HepG2 (cell line): ENCODE results near the gene SETD1B. TPM values are rescaled to one million over a fixed set of nuclear protein-coding genes. Genes with fewer than 3 reads are reported as not detected.
A peak's percentile ranks its signal among the peaks of the same experiment; 100 is the strongest.

Experiments used
- AFF4 ChIP-seq: sonication (generic); formaldehyde crosslinking; IDR thresholded peaks from 2 replicates; pipeline ENCODE4 v1.4.0; 2020; ENCODE audit warnings: missing genetic modification reagents
- ARHGAP35 ChIP-seq: sonication (generic); formaldehyde crosslinking; IDR thresholded peaks from 2 replicates; pipeline ENCODE4 v1.9.0; 2022; ENCODE audit warnings: mild to moderate bottlenecking, inconsistent platforms, moderate library complexity, missing genetic modification reagents, borderline replicate concordance
- DPF2 ChIP-seq: sonication (generic); formaldehyde crosslinking; IDR thresholded peaks from 2 replicates; pipeline ENCODE4 v1.4.0; 2020; ENCODE audit warnings: mild to moderate bottlenecking, low read depth, missing genetic modification reagents, borderline replicate concordance
- E2F5 ChIP-seq: sonication (generic); formaldehyde crosslinking; conservative IDR thresholded peaks from 2 replicates; pipeline ENCODE4 v1.4.0; 2020; ENCODE audit warnings: missing genetic modification reagents
- FOXC1 ChIP-seq: sonication (generic); formaldehyde crosslinking; IDR thresholded peaks from 2 replicates; pipeline ENCODE4 v1.8.0; 2022; ENCODE audit warnings: mild to moderate bottlenecking, missing genetic modification reagents, borderline replicate concordance
- HNF1B ChIP-seq: sonication (generic); formaldehyde crosslinking; IDR thresholded peaks from 2 replicates; pipeline ENCODE4 v1.5.1; 2020; ENCODE audit warnings: mild to moderate bottlenecking, moderate library complexity, missing genetic modification reagents
- MBNL3 ChIP-seq: fragments of 250-450 bp; sonication (Bioruptor Pico); conservative IDR thresholded peaks from 2 replicates; pipeline ENCODE4 v1.8.0; 2022; ENCODE audit warnings: mild to moderate bottlenecking, inconsistent platforms
- MLX ChIP-seq: IDR thresholded peaks from 2 replicates; pipeline ENCODE4 v1.6.1; 2016
- MTF1 ChIP-seq: sonication (generic); formaldehyde crosslinking; IDR thresholded peaks from 2 replicates; pipeline ENCODE4 v1.5.0; 2020; ENCODE audit warnings: missing genetic modification reagents
- MXD1 ChIP-seq: sonication (generic); formaldehyde crosslinking; IDR thresholded peaks from 2 replicates; pipeline ENCODE4 v1.4.0; 2020; ENCODE audit warnings: mild to moderate bottlenecking, missing genetic modification reagents
- PATZ1 ChIP-seq: sonication (generic); formaldehyde crosslinking; IDR thresholded peaks from 2 replicates; pipeline ENCODE4 v1.4.0; 2020; ENCODE audit warnings: missing genetic modification reagents
- PTBP1 ChIP-seq: fragments of 200-400 bp; formaldehyde crosslinking; IDR thresholded peaks from 2 replicates; pipeline ENCODE4 v1.6.1; 2018; ENCODE audit warnings: low read length, low read depth; ENCODE audit not compliant: poor library complexity, severe bottlenecking
- SAP130 ChIP-seq: IDR thresholded peaks from 2 replicates; pipeline ENCODE4 v1.6.1; 2016; ENCODE audit warnings: low read depth
- SNAPC5 ChIP-seq: sonication (generic); formaldehyde crosslinking; IDR thresholded peaks from 2 replicates; pipeline ENCODE4 v1.8.1; 2023; ENCODE audit warnings: mild to moderate bottlenecking, missing genetic modification reagents, borderline replicate concordance
- ZBTB2 ChIP-seq: sonication (generic); formaldehyde crosslinking; IDR thresholded peaks from 2 replicates; pipeline ENCODE4 v1.8.0; 2022; ENCODE audit warnings: low read depth, missing genetic modification reagents
- ZNF746 ChIP-seq: sonication (generic); formaldehyde crosslinking; IDR thresholded peaks from 2 replicates; pipeline ENCODE4 v1.8.0; 2022; ENCODE audit warnings: mild to moderate bottlenecking, missing genetic modification reagents
- polyA plus RNA-seq, 8 experiments: library from polyadenylated mRNA; depleted of rRNA in 3 of 8; stranded (reverse) in 7 of 8; unstranded in 1 of 8; fragments of >200 nt; fragmentation: Illumina TruSeq in 4 of 8; extraction: Trizol in 4 of 8; gene quantifications; 2 replicates each; pipeline versions ENCODE4 v1.2.1 to v1.2.3, GENCODE V29; 2011 to 2016; ENCODE audit warnings: low read depth in 4 of 8, missing spikeins in 1 of 8, mixed read lengths in 1 of 8; ENCODE audit not compliant: insufficient read depth in 1 of 8
- total RNA-seq, 5 experiments: library from RNA; depleted of rRNA; stranded (reverse); fragments of >200 nt; fragmentation: Illumina TruSeq; extraction: Trizol; gene quantifications; 2 replicates each; pipeline ENCODE4 v1.2.3, GENCODE V29; 2016; ENCODE audit warnings: low read depth in 1 of 5

Gene SETD1B
- total and polyA plus RNA-seq, 2 of the 13 experiments (the other 11 are each of a cell fraction or from before 2014, with no cell fraction given): 1.1 to 1.4 TPM

- TF ChIP-seq SNAPC5 (CRISPR knock-in tag): no peak
- TF ChIP-seq MXD1: no peak
- TF ChIP-seq MLX: no peak
- TF ChIP-seq HNF1B: peak; percentile 47
- peak; percentile 63 for TF ChIP-seq SAP130 (CRISPR knock-in tag)
- 0 out of 2 replicates have a peak, but pooled peaks have one; percentile 8 for TF ChIP-seq E2F5
- TF ChIP-seq PTBP1: no peak
- TF ChIP-seq ZBTB2 (CRISPR knock-in tag): no peak
- TF ChIP-seq AFF4 (CRISPR knock-in tag): no peak; the same call in 1 of the 2 replicates
- no peak for TF ChIP-seq ARHGAP35 (CRISPR knock-in tag)
- no peak for TF ChIP-seq MTF1
- TF ChIP-seq DPF2 (CRISPR knock-in tag): no peak
- TF ChIP-seq ZNF746 (CRISPR knock-in tag): no peak
- no peak for TF ChIP-seq FOXC1 (CRISPR knock-in tag)
- no peak for TF ChIP-seq MBNL3 (CRISPR knock-in tag)
- no peak; the same call in 1 of the 2 replicates for TF ChIP-seq PATZ1 (CRISPR knock-in tag)
Observed at GRCh38 chr12:121795034-121795968, 8.5 kb upstream of the SETD1B start (continued).
